ENCODE data around the gene KIF25.

KIF25 gene

DNA sequence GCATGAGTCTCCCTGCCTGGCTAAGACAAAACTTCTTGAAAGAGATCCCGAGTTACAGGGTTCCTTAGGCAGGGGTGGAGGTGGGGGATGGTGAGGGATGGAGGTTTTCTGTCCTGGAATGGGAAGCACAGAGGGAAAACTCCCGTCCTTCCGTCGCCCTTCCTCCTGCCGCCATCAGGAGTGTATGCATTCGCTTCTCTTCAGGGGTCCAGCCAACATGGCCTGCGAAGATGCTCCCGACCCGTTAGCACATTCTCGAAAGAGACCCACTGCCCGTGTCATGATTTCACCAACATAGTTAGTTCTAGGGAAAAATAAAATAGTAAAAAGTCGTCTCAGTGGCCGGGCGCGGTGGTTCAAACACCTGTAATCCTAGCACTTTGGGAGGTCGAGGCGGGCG is 37.1 kb downstream of the KIF25 start:
- peaks cover 5% of the 10 kb centered on the region; the same call in 1 of the 2 replicates for H3K9me3 ChIP-seq (ENCODE audit: insufficient read depth, low read length)
- H3F3A ChIP-seq (ENCODE audit: insufficient read depth), result no peaks in the 10 kb centered on the region
- no peak for TF ChIP-seq EZH2phosphoT487 (conservative IDR thresholded peaks at IDR 0.05; ENCODE audit: low read length)
- TF ChIP-seq, protein P1, sequence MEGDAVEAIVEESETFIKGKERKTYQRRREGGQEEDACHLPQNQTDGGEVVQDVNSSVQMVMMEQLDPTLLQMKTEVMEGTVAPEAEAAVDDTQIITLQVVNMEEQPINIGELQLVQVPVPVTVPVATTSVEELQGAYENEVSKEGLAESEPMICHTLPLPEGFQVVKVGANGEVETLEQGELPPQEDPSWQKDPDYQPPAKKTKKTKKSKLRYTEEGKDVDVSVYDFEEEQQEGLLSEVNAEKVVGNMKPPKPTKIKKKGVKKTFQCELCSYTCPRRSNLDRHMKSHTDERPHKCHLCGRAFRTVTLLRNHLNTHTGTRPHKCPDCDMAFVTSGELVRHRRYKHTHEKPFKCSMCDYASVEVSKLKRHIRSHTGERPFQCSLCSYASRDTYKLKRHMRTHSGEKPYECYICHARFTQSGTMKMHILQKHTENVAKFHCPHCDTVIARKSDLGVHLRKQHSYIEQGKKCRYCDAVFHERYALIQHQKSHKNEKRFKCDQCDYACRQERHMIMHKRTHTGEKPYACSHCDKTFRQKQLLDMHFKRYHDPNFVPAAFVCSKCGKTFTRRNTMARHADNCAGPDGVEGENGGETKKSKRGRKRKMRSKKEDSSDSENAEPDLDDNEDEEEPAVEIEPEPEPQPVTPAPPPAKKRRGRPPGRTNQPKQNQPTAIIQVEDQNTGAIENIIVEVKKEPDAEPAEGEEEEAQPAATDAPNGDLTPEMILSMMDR (IDR thresholded peaks at IDR 0.05; ENCODE audit: insufficient read depth, low read length, poor library complexity, severe bottlenecking), result no peak
- H4K20me1 ChIP-seq (ENCODE audit: low read depth, low read length), result no peaks in the 10 kb centered on the region
- no peak overlapping the region for H2AFZ ChIP-seq (ENCODE audit: low read depth, low read length, severe bottlenecking)
- no peaks in the 10 kb centered on the region for H3K36me3 ChIP-seq (ENCODE audit: low read length)
- no peak overlapping the region for H3K9ac ChIP-seq (ENCODE audit: low read length)
- no peaks in the 10 kb centered on the region for H3K79me2 ChIP-seq (ENCODE audit: insufficient read depth, low read length)
- H3K9me2 ChIP-seq (replicated peaks; ENCODE audit: insufficient read depth, low read length), result no peaks in the 10 kb centered on the region
- no peak overlapping the region for H3K4me2 ChIP-seq (ENCODE audit: low read depth, low read length, poor library complexity, severe bottlenecking)
- H3K27ac ChIP-seq (ENCODE audit: low read depth, low read length), result no peak overlapping the region
- H3K27me3 ChIP-seq (ENCODE audit: low read length), result no peaks in the 10 kb centered on the region
- no peak overlapping the region for H3K4me3 ChIP-seq (ENCODE audit: insufficient read depth, low read length, poor library complexity, severe bottlenecking)

DNA sequence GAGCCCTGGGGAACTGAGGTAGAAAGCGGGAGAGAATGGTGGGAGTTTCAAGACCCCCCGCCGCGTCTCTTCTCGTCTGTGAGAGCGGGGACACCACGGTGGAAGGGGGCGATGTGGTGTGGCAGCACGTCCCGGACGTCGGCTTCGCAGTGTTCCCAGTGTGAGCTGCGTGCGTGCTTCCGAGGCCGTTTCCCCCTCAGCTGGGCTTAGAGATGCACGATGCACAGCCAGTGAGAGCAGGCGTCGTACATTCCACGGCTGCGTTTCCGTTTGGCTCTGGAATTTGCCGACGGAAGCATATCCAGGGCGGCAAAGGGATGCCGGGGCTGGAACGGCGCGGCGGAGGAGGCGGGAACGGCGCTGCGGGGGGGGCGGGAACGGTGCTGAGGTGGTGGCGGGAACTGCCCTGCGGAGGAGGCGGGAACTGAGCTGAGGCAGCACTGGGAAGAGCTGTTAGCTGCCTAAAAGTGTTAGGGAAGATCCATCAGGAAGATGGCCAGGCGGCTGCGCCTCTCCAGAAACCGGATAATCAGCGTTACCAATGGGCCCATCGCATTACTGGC is 37.7 kb downstream of the KIF25 start:
- Histone ChIP-seq H3K36me3 (ENCODE audit: low read length) (no peaks in the 10 kb centered on the region), H2AFZ (ENCODE audit: low read depth, low read length, severe bottlenecking) (no peak overlapping the region), H3K79me2 (ENCODE audit: insufficient read depth, low read length) (no peaks in the 10 kb centered on the region), H3K4me3 (ENCODE audit: insufficient read depth, low read length, poor library complexity, severe bottlenecking) (no peak overlapping the region), H3K27ac (ENCODE audit: low read depth, low read length) (no peak overlapping the region), H3K4me2 (ENCODE audit: low read depth, low read length, poor library complexity, severe bottlenecking) (no peak overlapping the region), H3F3A (ENCODE audit: insufficient read depth) (no peaks in the 10 kb centered on the region), H4K20me1 (ENCODE audit: low read depth, low read length) (no peaks in the 10 kb centered on the region), H3K9me2 (replicated peaks; ENCODE audit: insufficient read depth, low read length) (no peaks in the 10 kb centered on the region), H3K9me3 (ENCODE audit: insufficient read depth, low read length) (peaks cover 10% of the 10 kb centered on the region; the same call in 1 of the 2 replicates), H3K9ac (ENCODE audit: low read length) (no peak overlapping the region), H3K27me3 (ENCODE audit: low read length) (no peaks in the 10 kb centered on the region)
- TF ChIP-seq EZH2phosphoT487 (conservative IDR thresholded peaks at IDR 0.05; ENCODE audit: low read length), result no peak
- TF ChIP-seq, protein P1 (IDR thresholded peaks at IDR 0.05; ENCODE audit: insufficient read depth, low read length, poor library complexity, severe bottlenecking), result no peak

DNA sequence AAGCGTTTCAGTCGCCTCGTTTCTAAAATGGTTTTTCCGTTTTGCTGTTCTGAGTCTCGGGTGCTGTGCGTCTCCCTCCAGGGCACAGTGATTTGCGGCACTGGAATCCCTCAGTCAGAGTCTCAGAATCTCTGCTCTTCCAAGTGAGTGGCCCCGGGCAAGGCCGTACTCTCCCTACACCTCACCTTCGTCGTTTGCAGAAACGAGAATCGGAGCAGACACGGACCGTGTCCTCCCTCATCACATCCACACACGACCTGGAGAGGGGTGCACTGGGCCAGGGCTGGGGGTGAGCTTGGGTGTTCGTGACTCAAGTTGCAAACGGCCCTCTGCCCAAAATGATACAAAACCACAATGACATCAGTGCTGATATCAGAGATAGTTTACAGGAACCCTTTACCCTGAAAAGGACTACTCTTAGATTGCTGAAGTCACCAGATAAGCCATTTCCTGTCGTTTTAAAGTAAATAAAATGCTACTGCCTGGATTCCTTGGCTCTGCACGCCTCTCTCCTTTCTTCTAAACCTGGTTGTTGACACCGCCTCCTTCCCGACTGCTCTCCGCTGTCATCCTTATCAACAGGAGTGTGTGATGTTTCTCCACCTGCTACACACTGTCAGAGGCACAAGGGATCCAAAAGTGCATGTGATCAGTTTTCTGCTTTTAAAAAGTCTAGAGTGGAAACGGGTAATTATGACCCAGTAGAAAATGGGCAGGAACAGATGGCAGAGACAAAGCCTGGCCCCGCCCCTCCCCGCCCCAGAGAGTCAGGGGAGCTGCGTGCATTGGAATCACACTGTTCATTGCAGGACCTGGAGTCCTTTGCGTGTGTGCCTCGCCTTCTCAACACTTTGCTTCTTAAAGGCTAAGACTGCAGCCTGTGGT is 38.4 kb downstream of the KIF25 start:
- Histone ChIP-seq H3K4me3 (ENCODE audit: insufficient read depth, low read length, poor library complexity, severe bottlenecking) (no peak overlapping the region), H3K4me2 (ENCODE audit: low read depth, low read length, poor library complexity, severe bottlenecking) (no peak overlapping the region), H4K20me1 (ENCODE audit: low read depth, low read length) (no peaks in the 10 kb centered on the region), H3K27ac (ENCODE audit: low read depth, low read length) (no peak overlapping the region), H3K36me3 (ENCODE audit: low read length) (no peaks in the 10 kb centered on the region), H3K79me2 (ENCODE audit: insufficient read depth, low read length) (no peaks in the 10 kb centered on the region), H3K9ac (ENCODE audit: low read length) (no peak overlapping the region), H3K9me3 (ENCODE audit: insufficient read depth, low read length) (peaks cover 10% of the 10 kb centered on the region; the same call in 1 of the 2 replicates), H2AFZ (ENCODE audit: low read depth, low read length, severe bottlenecking) (no peak overlapping the region), H3K9me2 (replicated peaks; ENCODE audit: insufficient read depth, low read length) (no peaks in the 10 kb centered on the region), H3F3A (ENCODE audit: insufficient read depth) (no peaks in the 10 kb centered on the region), H3K27me3 (ENCODE audit: low read length) (no peaks in the 10 kb centered on the region)
- TF ChIP-seq, protein P1 (IDR thresholded peaks at IDR 0.05; ENCODE audit: insufficient read depth, low read length, poor library complexity, severe bottlenecking), result no peak
- TF ChIP-seq EZH2phosphoT487 (conservative IDR thresholded peaks at IDR 0.05; ENCODE audit: low read length), result no peak

All from SU-DHL-6 (cell line).